Suprapubic skin (tissue), 4 donors: ENCODE results near the gene PTGIS.
"Not testable (repeated sequence)": the region's sequence is repeated elsewhere in the genome, so short reads cannot be mapped to it uniquely, and the experiment has no call there.

Source experiments
- EP300 ChIP-seq: sonication (generic); formaldehyde crosslinking; IDR thresholded peaks from one replicate; pipeline ENCODE4 v1.6.1; 2017; ENCODE audit warnings: antibody characterized with exemption
- POLR2A ChIP-seq, 2 donors: fragments of 450-650 bp; IDR thresholded peaks; one replicate each; pipeline ENCODE4 v1.6.1; 2017; ENCODE audit warnings: antibody characterized with exemption in 2 of 2, mild to moderate bottlenecking in 2 of 2, moderate library complexity in 2 of 2
- POLR2AphosphoS5 ChIP-seq, 3 donors: sonication (generic); formaldehyde crosslinking; IDR thresholded peaks; one replicate each; pipeline ENCODE4 v1.6.1; 2017; ENCODE audit warnings: antibody characterized with exemption in 3 of 3
- TF ChIP-seq, protein P1 (sequence below), 2 donors: fragments of 200-600 bp in 1 of 2; fragments of 450-650 bp in 1 of 2; sonication (generic) in 1 of 2; IDR thresholded peaks; one replicate each; pipeline ENCODE4 v1.5.1; 2016 to 2019; ENCODE audit warnings: antibody characterized with exemption in 2 of 2, mild to moderate bottlenecking in 1 of 2, moderate library complexity in 1 of 2

DNA sequence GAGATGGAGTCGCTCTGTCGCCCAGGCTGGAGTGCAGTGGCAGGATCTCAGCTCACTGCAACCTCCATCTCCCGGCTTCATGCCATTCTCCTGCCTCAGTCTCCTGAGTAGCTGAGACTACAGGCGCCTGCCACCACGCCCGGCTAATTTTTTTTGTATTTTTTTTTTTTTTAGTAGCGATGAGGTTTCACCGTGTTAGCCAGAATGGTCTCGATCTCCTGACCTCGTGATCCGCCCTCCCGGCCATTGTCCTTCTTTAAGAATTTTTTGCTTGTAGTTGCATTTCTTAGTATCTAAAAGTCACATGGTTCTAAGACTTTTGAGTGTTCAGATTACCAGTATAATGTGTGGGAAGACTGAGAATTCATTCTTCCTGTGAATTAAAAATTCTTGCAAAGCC, 2.9 kb downstream of the PTGIS start:
- TF ChIP-seq, protein P1, sequence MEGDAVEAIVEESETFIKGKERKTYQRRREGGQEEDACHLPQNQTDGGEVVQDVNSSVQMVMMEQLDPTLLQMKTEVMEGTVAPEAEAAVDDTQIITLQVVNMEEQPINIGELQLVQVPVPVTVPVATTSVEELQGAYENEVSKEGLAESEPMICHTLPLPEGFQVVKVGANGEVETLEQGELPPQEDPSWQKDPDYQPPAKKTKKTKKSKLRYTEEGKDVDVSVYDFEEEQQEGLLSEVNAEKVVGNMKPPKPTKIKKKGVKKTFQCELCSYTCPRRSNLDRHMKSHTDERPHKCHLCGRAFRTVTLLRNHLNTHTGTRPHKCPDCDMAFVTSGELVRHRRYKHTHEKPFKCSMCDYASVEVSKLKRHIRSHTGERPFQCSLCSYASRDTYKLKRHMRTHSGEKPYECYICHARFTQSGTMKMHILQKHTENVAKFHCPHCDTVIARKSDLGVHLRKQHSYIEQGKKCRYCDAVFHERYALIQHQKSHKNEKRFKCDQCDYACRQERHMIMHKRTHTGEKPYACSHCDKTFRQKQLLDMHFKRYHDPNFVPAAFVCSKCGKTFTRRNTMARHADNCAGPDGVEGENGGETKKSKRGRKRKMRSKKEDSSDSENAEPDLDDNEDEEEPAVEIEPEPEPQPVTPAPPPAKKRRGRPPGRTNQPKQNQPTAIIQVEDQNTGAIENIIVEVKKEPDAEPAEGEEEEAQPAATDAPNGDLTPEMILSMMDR (IDR thresholded peaks at IDR 0.05): not testable (repeated sequence)
- not testable (repeated sequence) for TF ChIP-seq POLR2A (IDR thresholded peaks at IDR 0.05); POLR2AphosphoS5 (IDR thresholded peaks at IDR 0.05); EP300
